GM21360 (cell line): ENCODE data around the gene ZC3HAV1.
"Not testable (repeated sequence)": the region's sequence is repeated elsewhere in the genome, so short reads cannot be mapped to it uniquely, and the experiment has no call there.

Source experiments
- ATAC-seq: cut with Tn5 transposase; IDR thresholded peaks from one replicate; pipeline ENCODE4 v1.9.1; 2021; ENCODE audit warnings: mild to moderate bottlenecking, moderate library complexity; ENCODE audit not compliant: unreplicated experiment

ZC3HAV1 gene

GRCh38 chr7:139109188-139109982 is at the start of gene ZC3HAV1:
Gene ZC3HAV1, minus strand, starts transcription at chr7:139109720. Its CDS starts 389 bp downstream, at chr7:139109331.
- peak; percentile 61 for ATAC-seq

GRCh38 chr7:139153832-139154231 is 44.3 kb upstream of the ZC3HAV1 start:
- no peak for ATAC-seq

- ATAC-seq = no peak
Measured at GRCh38 chr7:139152149-139152548, 42.6 kb upstream of the ZC3HAV1 start.

GRCh38 chr7:139139150-139139549 is 29.6 kb upstream of the ZC3HAV1 start:
- ATAC-seq = no peak

- ATAC-seq = peak; percentile 97
Measured at GRCh38 chr7:139133335-139134139, 24.0 kb upstream of the ZC3HAV1 start.

GRCh38 chr7:139132887-139133286 is 23.4 kb upstream of the ZC3HAV1 start:
- no peak for ATAC-seq

GRCh38 chr7:139131601-139132041 is 22.1 kb upstream of the ZC3HAV1 start:
- ATAC-seq = no peak

GRCh38 chr7:139129814-139130213 is 20.3 kb upstream of the ZC3HAV1 start:
- not testable (repeated sequence) for ATAC-seq

GRCh38 chr7:139127648-139128047 is 18.1 kb upstream of the ZC3HAV1 start:
- ATAC-seq = no peak

- ATAC-seq = no peak
Measured at GRCh38 chr7:139125657-139126056, 16.1 kb upstream of the ZC3HAV1 start.

GRCh38 chr7:139124995-139125394 is 15.5 kb upstream of the ZC3HAV1 start:
- ATAC-seq = not testable (repeated sequence)

- ATAC-seq = peak; percentile 58
Measured at GRCh38 chr7:139124084-139124914, 14.8 kb upstream of the ZC3HAV1 start.

GRCh38 chr7:139119486-139119849 is 9.9 kb upstream of the ZC3HAV1 start:
- no peak for ATAC-seq

- ATAC-seq = peak; percentile 80
Measured at GRCh38 chr7:139118805-139119485, 9.4 kb upstream of the ZC3HAV1 start.

GRCh38 chr7:139118234-139118804 is 8.8 kb upstream of the ZC3HAV1 start:
- ATAC-seq = peak; percentile 70

- ATAC-seq = no peak
Measured at GRCh38 chr7:139117599-139118233, 8.2 kb upstream of the ZC3HAV1 start.

GRCh38 chr7:139116999-139117398 is 7.5 kb upstream of the ZC3HAV1 start:
- ATAC-seq = no peak

GRCh38 chr7:139115104-139115503 is 5.6 kb upstream of the ZC3HAV1 start:
- ATAC-seq = no peak

- ATAC-seq = no peak
Measured at GRCh38 chr7:139114585-139114984, 5.1 kb upstream of the ZC3HAV1 start.

GRCh38 chr7:139114018-139114417 is 4.5 kb upstream of the ZC3HAV1 start:
- no peak for ATAC-seq
